Measurements from ENCODE around the gene FMN1.

- TF ChIP-seq CTCF (IDR thresholded peaks at IDR 0.05): no peak
- TF ChIP-seq POLR2A (IDR thresholded peaks at IDR 0.05): no peak
Observed at GRCh38 chr15:32852017-32852416, 342.5 kb downstream of the FMN1 start.

All from body of pancreas (tissue), 4 donors.